H9 (cell line): ENCODE results near the gene COX7B2. TPM values are rescaled to one million over a fixed set of nuclear protein-coding genes. Genes with fewer than 3 reads are reported as not detected.

Experiments
- DNase-seq: peaks from one replicate; pipeline ENCODE4 v3.0.0-alpha.2; 2017
- H2AFZ ChIP-seq: one replicate; pipeline ENCODE4 v1.6.1; 2013; ENCODE audit warnings: mild to moderate bottlenecking, low read length, control low read depth, moderate library complexity
- H2AK5ac ChIP-seq: 2 replicates; pipeline ENCODE4 v1.6.1; 2013; ENCODE audit warnings: low read length, control low read depth, mixed read lengths; ENCODE audit not compliant: insufficient read length
- H2BK120ac ChIP-seq: one replicate; pipeline ENCODE4 v1.6.1; 2013; ENCODE audit warnings: low read depth, mild to moderate bottlenecking, low read length, control low read depth, inconsistent platforms; ENCODE audit not compliant: poor library complexity, severe bottlenecking
- H2BK12ac ChIP-seq: 2 replicates; pipeline ENCODE4 v1.6.1; 2013; ENCODE audit warnings: low read length, control low read depth, mixed read lengths, low read depth; ENCODE audit not compliant: insufficient read length
- H2BK15ac ChIP-seq: 2 replicates; pipeline ENCODE4 v1.6.1; 2013; ENCODE audit warnings: low read depth, low read length, control low read depth
- H2BK20ac ChIP-seq: one replicate; pipeline ENCODE4 v1.6.1; 2013; ENCODE audit warnings: low read depth, mild to moderate bottlenecking, low read length, control low read depth, inconsistent platforms; ENCODE audit not compliant: poor library complexity, severe bottlenecking
- H2BK5ac ChIP-seq: 2 replicates; pipeline ENCODE4 v1.6.1; 2013; ENCODE audit warnings: low read length, control low read depth, mixed read lengths; ENCODE audit not compliant: insufficient read length
- H3K14ac ChIP-seq: 2 replicates; pipeline ENCODE4 v1.6.1; 2013; ENCODE audit warnings: low read length, control low read depth; ENCODE audit not compliant: insufficient read depth
- H3K18ac ChIP-seq: 2 replicates; pipeline ENCODE4 v1.6.1; 2013; ENCODE audit warnings: low read depth, mild to moderate bottlenecking, mixed read lengths, low read length, control low read depth; ENCODE audit not compliant: insufficient read length
- H3K23ac ChIP-seq: 2 replicates; pipeline ENCODE4 v1.6.1; 2013; ENCODE audit warnings: low read length, control low read depth, mixed read lengths, low read depth; ENCODE audit not compliant: insufficient read length
- H3K23me2 ChIP-seq: 2 replicates; pipeline ENCODE4 v1.6.1; 2013; ENCODE audit warnings: low read depth, mild to moderate bottlenecking, mixed read lengths, low read length, control low read depth; ENCODE audit not compliant: insufficient read length, poor library complexity, severe bottlenecking
- H3K27ac ChIP-seq: 2 replicates; pipeline ENCODE4 v1.5.1; 2013; ENCODE audit warnings: low read length, control low read depth, mixed read lengths, low read depth; ENCODE audit not compliant: insufficient read length
- H3K27me3 ChIP-seq: 2 replicates; pipeline ENCODE4 v1.6.1; 2013; ENCODE audit warnings: low read length, control low read depth, inconsistent platforms; ENCODE audit not compliant: insufficient read depth
- H3K4ac ChIP-seq: 2 replicates; pipeline ENCODE4 v1.6.1; 2013; ENCODE audit warnings: low read depth, mild to moderate bottlenecking, control low read depth, inconsistent platforms, low read length, moderate library complexity
- H3K4me1 ChIP-seq: 2 replicates; pipeline ENCODE4 v1.6.1; 2013; ENCODE audit warnings: low read length, control low read depth, inconsistent platforms; ENCODE audit not compliant: insufficient read depth
- H3K4me2 ChIP-seq: 2 replicates; pipeline ENCODE4 v1.6.1; 2013; ENCODE audit warnings: low read length, control low read depth, mixed read lengths; ENCODE audit not compliant: insufficient read length, insufficient read depth
- H3K56ac ChIP-seq: 2 replicates; pipeline ENCODE4 v1.6.1; 2013; ENCODE audit warnings: low read depth, mild to moderate bottlenecking, mixed read lengths, low read length, control low read depth; ENCODE audit not compliant: insufficient read length
- H3K79me1 ChIP-seq: 2 replicates; pipeline ENCODE4 v1.6.1; 2013; ENCODE audit warnings: low read depth, mild to moderate bottlenecking, moderate library complexity, low read length, control low read depth, inconsistent platforms; ENCODE audit not compliant: insufficient read depth, poor library complexity, severe bottlenecking
- H3K79me2 ChIP-seq: 2 replicates; pipeline ENCODE4 v1.6.1; 2013; ENCODE audit warnings: low read length, control low read depth, inconsistent platforms; ENCODE audit not compliant: insufficient read depth
- H3K9ac ChIP-seq: 2 replicates; pipeline ENCODE4 v1.6.1; 2013; ENCODE audit warnings: low read length, control low read depth, mixed read lengths; ENCODE audit not compliant: insufficient read length; ENCODE audit errors: extremely low read depth
- H3K9me3 ChIP-seq: one replicate; pipeline ENCODE4 v1.6.1; 2013; ENCODE audit warnings: low read depth, low read length, inconsistent platforms; ENCODE audit not compliant: control insufficient read depth
- H3T11ph ChIP-seq: one replicate; pipeline ENCODE4 v1.6.1; 2013; ENCODE audit warnings: mild to moderate bottlenecking, low read length, control low read depth, inconsistent platforms
- H4K20me1 ChIP-seq: one replicate; pipeline ENCODE4 v1.6.1; 2013; ENCODE audit not compliant: control insufficient read depth, insufficient read length, insufficient read depth
- H4K5ac ChIP-seq: 2 replicates; pipeline ENCODE4 v1.6.1; 2013; ENCODE audit warnings: low read depth, mild to moderate bottlenecking, mixed read lengths, low read length, control low read depth; ENCODE audit not compliant: insufficient read length
- H4K8ac ChIP-seq: replicated peaks from 2 replicates; pipeline ENCODE4 v1.6.1; 2013; ENCODE audit warnings: low read length, control low read depth, mixed read lengths, low read depth; ENCODE audit not compliant: insufficient read length
- H4K91ac ChIP-seq: 2 replicates; pipeline ENCODE4 v1.6.1; 2013; ENCODE audit warnings: low read depth, mild to moderate bottlenecking, moderate library complexity, mixed read lengths, low read length, control low read depth; ENCODE audit not compliant: insufficient read length
- H3K27ac Mint-ChIP-seq, 3 experiments: 2 replicates in 2 of 3; 3 replicates in 1 of 3; pipeline ENCODE4 v1.8.0; 2020 to 2021; ENCODE audit warnings: mixed read lengths in 3 of 3, mild to moderate bottlenecking in 1 of 3, moderate library complexity in 1 of 3
- H3K27me3 Mint-ChIP-seq: 2 replicates; pipeline ENCODE4 v1.8.0; 2021; ENCODE audit warnings: low read depth, mild to moderate bottlenecking, moderate library complexity, mixed read lengths
- H3K36me3 Mint-ChIP-seq, 3 experiments: 2 replicates in 2 of 3; 3 replicates in 1 of 3; pipeline ENCODE4 v1.8.0; 2020 to 2021; ENCODE audit warnings: low read depth in 3 of 3, mixed read lengths in 3 of 3; ENCODE audit not compliant: insufficient read depth in 1 of 3
- H3K4me1 Mint-ChIP-seq, 2 experiments: 2 replicates each; pipeline ENCODE4 v1.8.0; 2020; ENCODE audit warnings: mixed read lengths in 2 of 2
- H3K4me3 Mint-ChIP-seq, 2 experiments: 2 replicates in 1 of 2; 3 replicates in 1 of 2; pipeline ENCODE4 v1.8.0; 2020 to 2021; ENCODE audit warnings: mild to moderate bottlenecking in 2 of 2, mixed read lengths in 2 of 2, moderate library complexity in 1 of 2
- H3K9me3 Mint-ChIP-seq, 2 experiments: 2 replicates in 1 of 2; 3 replicates in 1 of 2; pipeline ENCODE4 v1.8.0; 2020; ENCODE audit warnings: mild to moderate bottlenecking in 2 of 2, mixed read lengths in 2 of 2, moderate library complexity in 1 of 2
- CTCF ChIP-seq: fragments of 200-600 bp; sonication (generic); conservative IDR thresholded peaks from 3 replicates; pipeline ENCODE4 v1.8.0; 2021; ENCODE audit warnings: antibody characterized with exemption, mild to moderate bottlenecking
- total RNA-seq: library from RNA; stranded (reverse); gene quantifications from 2 replicates; pipeline ENCODE4 v1.2.1, GENCODE V29; 2021

Gene COX7B2
- total RNA-seq, 1 experiment from 2014 or later: not detected

GRCh38 chr4:46955601-46956000 lies 46.6 kb upstream of the COX7B2 start:
- H4K5ac ChIP-seq: no peak overlapping the region
- H4K91ac ChIP-seq: no peak overlapping the region
- no peaks in the 10 kb centered on the region for H3K9me3 ChIP-seq
- no peak overlapping the region for H3K18ac ChIP-seq
- no peaks in the 10 kb centered on the region for H3K79me2 ChIP-seq
- H2BK15ac ChIP-seq: no peak overlapping the region
- H3K27ac ChIP-seq: no peak overlapping the region
- H2AK5ac ChIP-seq: no peak overlapping the region
- H3K14ac ChIP-seq: no peak overlapping the region
- no peaks in the 10 kb centered on the region for H3K27me3 ChIP-seq
- H3K4me3 Mint-ChIP-seq: no peak overlapping the region
- H2AFZ ChIP-seq: no peak overlapping the region
- H3K23ac ChIP-seq: no peak overlapping the region
- H2BK20ac ChIP-seq: no peak overlapping the region
- H3K4me2 ChIP-seq: no peak overlapping the region
- no peaks in the 10 kb centered on the region for H4K20me1 ChIP-seq
- no peak for TF ChIP-seq CTCF
- H3K27ac Mint-ChIP-seq: no peak overlapping the region
- no peaks in the 10 kb centered on the region for H3K23me2 ChIP-seq
- no peaks in the 10 kb centered on the region; the same call in 1 of the 2 replicates for H3K27me3 Mint-ChIP-seq
- no peak overlapping the region for H4K8ac ChIP-seq
- H3K9me3 Mint-ChIP-seq: no peaks in the 10 kb centered on the region
- DNase-seq: no peak
- H2BK5ac ChIP-seq: no peak overlapping the region
- no peak overlapping the region for H3K4ac ChIP-seq
- H3T11ph ChIP-seq: no peak overlapping the region
- H3K79me1 ChIP-seq: no peaks in the 10 kb centered on the region
- H2BK12ac ChIP-seq: no peak overlapping the region
- H3K56ac ChIP-seq: no peak overlapping the region
- H3K4me1 Mint-ChIP-seq: no peaks in the 10 kb centered on the region
- no peak overlapping the region for H2BK120ac ChIP-seq
- H3K36me3 Mint-ChIP-seq: no peaks in the 10 kb centered on the region
- no peaks in the 10 kb centered on the region; the same call in 1 of the 2 replicates for H3K4me1 ChIP-seq
- H3K9ac ChIP-seq: no peak overlapping the region
